ENCODE results near the gene ACAA1.

GRCh38 chr3:38117748-38118420 lies 19.0 kb downstream of the ACAA1 start:
- TF ChIP-seq, protein P1, sequence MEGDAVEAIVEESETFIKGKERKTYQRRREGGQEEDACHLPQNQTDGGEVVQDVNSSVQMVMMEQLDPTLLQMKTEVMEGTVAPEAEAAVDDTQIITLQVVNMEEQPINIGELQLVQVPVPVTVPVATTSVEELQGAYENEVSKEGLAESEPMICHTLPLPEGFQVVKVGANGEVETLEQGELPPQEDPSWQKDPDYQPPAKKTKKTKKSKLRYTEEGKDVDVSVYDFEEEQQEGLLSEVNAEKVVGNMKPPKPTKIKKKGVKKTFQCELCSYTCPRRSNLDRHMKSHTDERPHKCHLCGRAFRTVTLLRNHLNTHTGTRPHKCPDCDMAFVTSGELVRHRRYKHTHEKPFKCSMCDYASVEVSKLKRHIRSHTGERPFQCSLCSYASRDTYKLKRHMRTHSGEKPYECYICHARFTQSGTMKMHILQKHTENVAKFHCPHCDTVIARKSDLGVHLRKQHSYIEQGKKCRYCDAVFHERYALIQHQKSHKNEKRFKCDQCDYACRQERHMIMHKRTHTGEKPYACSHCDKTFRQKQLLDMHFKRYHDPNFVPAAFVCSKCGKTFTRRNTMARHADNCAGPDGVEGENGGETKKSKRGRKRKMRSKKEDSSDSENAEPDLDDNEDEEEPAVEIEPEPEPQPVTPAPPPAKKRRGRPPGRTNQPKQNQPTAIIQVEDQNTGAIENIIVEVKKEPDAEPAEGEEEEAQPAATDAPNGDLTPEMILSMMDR (conservative IDR thresholded peaks at IDR 0.05; ENCODE audit: low read length) = peak; percentile 86
- no peak for TF ChIP-seq EZH2phosphoT487 (IDR thresholded peaks at IDR 0.05; ENCODE audit: borderline replicate concordance, low read depth, low read length)

Measured in OCI-LY7 (cell line).